Activated T-cell treated with anti-CD3 and anti-CD28 coated beads, Interleukin-2, amount 50 U/mL, for 72 hours (primary cell): ENCODE measurements around the gene SLC44A4. TPM values are rescaled to one million over a fixed set of nuclear protein-coding genes. Genes with fewer than 3 reads are reported as not detected.
A peak's percentile ranks its signal among the peaks of the same experiment; 100 is the strongest.
"Not testable (repeated sequence)": the region's sequence is repeated elsewhere in the genome, so short reads cannot be mapped to it uniquely, and the experiment has no call there.

Source experiments
- ATAC-seq, 2 donors: fragments of 150-1000 bp; cut with Tn5 transposase; replicated peaks in 1 of 2; 2 replicates each; pipeline ENCODE4 v1.10.0; 2021; ENCODE audit warnings: moderate library complexity in 2 of 2, mild to moderate bottlenecking in 1 of 2
- DNase-seq, 2 donors: peaks; one replicate each; pipeline ENCODE4 v3.0.0; 2021 to 2022; ENCODE audit warnings: mixed read lengths in 1 of 2
- H3K27ac Mint-ChIP-seq: one replicate; pipeline ENCODE4 v1.8.0; 2022; ENCODE audit warnings: mild to moderate bottlenecking, moderate library complexity, mixed read lengths
- H3K27me3 Mint-ChIP-seq: one replicate; pipeline ENCODE4 v1.8.0; 2022; ENCODE audit warnings: low read depth, mixed read lengths
- H3K36me3 Mint-ChIP-seq, 2 donors: one replicate each; pipeline ENCODE4 v1.8.0; 2022; ENCODE audit warnings: mixed read lengths in 2 of 2, mild to moderate bottlenecking in 1 of 2; ENCODE audit not compliant: insufficient read depth in 2 of 2
- H3K4me1 Mint-ChIP-seq: one replicate; pipeline ENCODE4 v1.8.0; 2022; ENCODE audit warnings: low read depth, mixed read lengths
- H3K4me3 Mint-ChIP-seq, 2 donors: one replicate each; pipeline ENCODE4 v1.8.0; 2022; ENCODE audit warnings: mild to moderate bottlenecking in 2 of 2, mixed read lengths in 2 of 2, moderate library complexity in 2 of 2
- H3K9me3 Mint-ChIP-seq, 2 donors: one replicate each; pipeline ENCODE4 v1.8.0; 2022; ENCODE audit warnings: mixed read lengths in 2 of 2
- total RNA-seq, 2 donors: library from RNA; stranded (reverse); gene quantifications; one replicate each; pipeline ENCODE4 v1.2.3, GENCODE V29; 2022

The SLC44A4 gene
- total RNA-seq, 2 donors from 2014 or later = 0.22 to 0.23 TPM

GRCh38 chr6:31822036-31822821 lies 56.6 kb downstream of the SLC44A4 start:
- DNase-seq (peak; percentile 66 to 69), ATAC-seq (peak; percentile 50)
- no peaks in the 10 kb centered on the region for H3K9me3 Mint-ChIP-seq
- no peaks in the 10 kb centered on the region for H3K27me3 Mint-ChIP-seq
- H3K36me3 Mint-ChIP-seq = no peaks in the 10 kb centered on the region
- peak overlapping the region; percentile 82 for H3K27ac Mint-ChIP-seq
- peak overlapping the region; percentile 88 to 96 for H3K4me3 Mint-ChIP-seq
- peaks cover 74% of the 10 kb centered on the region for H3K4me1 Mint-ChIP-seq

GRCh38 chr6:31821301-31822035 lies 57.3 kb downstream of the SLC44A4 start:
- Mint-ChIP-seq H3K27ac (peak overlapping the region; percentile 97), H3K36me3 (no peaks in the 10 kb centered on the region), H3K4me3 (peak overlapping the region; percentile 88 to 96), H3K9me3 (no peaks in the 10 kb centered on the region), H3K27me3 (no peaks in the 10 kb centered on the region), H3K4me1 (peaks cover 67% of the 10 kb centered on the region)
- DNase-seq = peak; percentile 80 to 85
- peak; percentile 48 to 56 for ATAC-seq

- H3K4me1 Mint-ChIP-seq = peaks cover 59% of the 10 kb centered on the region
- not testable (repeated sequence) for H3K36me3 Mint-ChIP-seq
Observed at GRCh38 chr6:31820399-31820798, 58.4 kb downstream of the SLC44A4 start.

GRCh38 chr6:31819871-31820299 lies 58.9 kb downstream of the SLC44A4 start:
- peak overlapping the region; percentile 42 to 67 for H3K4me3 Mint-ChIP-seq
- DNase-seq (no peak), ATAC-seq (no peak)
- no peaks in the 10 kb centered on the region for H3K9me3 Mint-ChIP-seq
- H3K36me3 Mint-ChIP-seq = no peaks in the 10 kb centered on the region
- H3K27me3 Mint-ChIP-seq = no peaks in the 10 kb centered on the region
- H3K4me1 Mint-ChIP-seq = peaks cover 54% of the 10 kb centered on the region
- peak overlapping the region; percentile 24 for H3K27ac Mint-ChIP-seq

More at GRCh38 chr6:31820399-31820798, 58.4 kb downstream of the SLC44A4 start:
- H3K27me3 Mint-ChIP-seq, DNase-seq, H3K9me3 Mint-ChIP-seq, ATAC-seq, H3K27ac Mint-ChIP-seq: not testable (repeated sequence)
- H3K4me3 Mint-ChIP-seq = peak overlapping the region; percentile 88 to 96

GRCh38 chr6:31817929-31818511 lies 60.8 kb downstream of the SLC44A4 start:
- not testable (repeated sequence) for H3K36me3 Mint-ChIP-seq, H3K9me3 Mint-ChIP-seq, H3K27me3 Mint-ChIP-seq, ATAC-seq
- Mint-ChIP-seq H3K4me3 (peak overlapping the region; percentile 84 to 98), H3K27ac (peak overlapping the region; percentile 93), H3K4me1 (peaks cover 54% of the 10 kb centered on the region)
- DNase-seq = peak in 1 of 2 donors; percentile 32

GRCh38 chr6:31817133-31817928 lies 61.5 kb downstream of the SLC44A4 start:
- Mint-ChIP-seq H3K4me3 (peak overlapping the region; percentile 84 to 98), H3K27ac (peak overlapping the region; percentile 93), H3K4me1 (peaks cover 54% of the 10 kb centered on the region)
- not testable (repeated sequence) for H3K36me3 Mint-ChIP-seq, DNase-seq, H3K9me3 Mint-ChIP-seq, H3K27me3 Mint-ChIP-seq
- peak; percentile 17 to 33 for ATAC-seq

- Mint-ChIP-seq H3K36me3 (peaks cover 0 to 1% of the 10 kb centered on the region in 2 donors), H3K4me1 (peaks cover 43% of the 10 kb centered on the region), H3K4me3 (peak within 1 kb of the TSS; percentile 97 to 99), H3K9me3 (no peaks in the 10 kb centered on the region), H3K27me3 (no peaks in the 10 kb centered on the region), H3K27ac (peak within 1 kb of the TSS; percentile 100)
- ATAC-seq = peak; percentile 16 to 19
- peak; percentile 63 to 70 for DNase-seq
Observed at GRCh38 chr6:31815025-31815838, 63.6 kb downstream of the SLC44A4 start, which contains the start of the genes HSPA1A and HSPA1L. Gene HSPA1A, plus strand, starts transcription at chr6:31815543. Its CDS starts 214 bp downstream, at chr6:31815757. Gene HSPA1L, minus strand, starts transcription at chr6:31815283. Its CDS starts 3,311 bp downstream, at chr6:31811972.

GRCh38 chr6:31814677-31815024 lies 64.1 kb downstream of the SLC44A4 start:
- Mint-ChIP-seq H3K36me3 (peaks cover 0 to 1% of the 10 kb centered on the region in 2 donors), H3K27me3 (no peaks in the 10 kb centered on the region), H3K4me1 (peaks cover 38% of the 10 kb centered on the region), H3K27ac (peak overlapping the region; percentile 77), H3K4me3 (peak overlapping the region; percentile 97 to 99), H3K9me3 (no peaks in the 10 kb centered on the region)
- DNase-seq (peak; percentile 71 to 76), ATAC-seq (peak; percentile 26 to 32)

- H3K27me3 Mint-ChIP-seq = no peaks in the 10 kb centered on the region
- ATAC-seq (no peak), DNase-seq (no peak)
- H3K27ac Mint-ChIP-seq = peak overlapping the region; percentile 100
- peaks cover 32% of the 10 kb centered on the region for H3K4me1 Mint-ChIP-seq
- peaks cover 0 to 1% of the 10 kb centered on the region in 2 donors for H3K36me3 Mint-ChIP-seq
- H3K9me3 Mint-ChIP-seq = no peaks in the 10 kb centered on the region
- H3K4me3 Mint-ChIP-seq = peak overlapping the region; percentile 97 to 99
Observed at GRCh38 chr6:31813465-31813849, 65.3 kb downstream of the SLC44A4 start.
